ENCODE results near the gene TM9SF1.
"Not testable (repeated sequence)": the region's sequence is repeated elsewhere in the genome, so short reads cannot be mapped to it uniquely, and the experiment has no call there.

TM9SF1 gene

DNA sequence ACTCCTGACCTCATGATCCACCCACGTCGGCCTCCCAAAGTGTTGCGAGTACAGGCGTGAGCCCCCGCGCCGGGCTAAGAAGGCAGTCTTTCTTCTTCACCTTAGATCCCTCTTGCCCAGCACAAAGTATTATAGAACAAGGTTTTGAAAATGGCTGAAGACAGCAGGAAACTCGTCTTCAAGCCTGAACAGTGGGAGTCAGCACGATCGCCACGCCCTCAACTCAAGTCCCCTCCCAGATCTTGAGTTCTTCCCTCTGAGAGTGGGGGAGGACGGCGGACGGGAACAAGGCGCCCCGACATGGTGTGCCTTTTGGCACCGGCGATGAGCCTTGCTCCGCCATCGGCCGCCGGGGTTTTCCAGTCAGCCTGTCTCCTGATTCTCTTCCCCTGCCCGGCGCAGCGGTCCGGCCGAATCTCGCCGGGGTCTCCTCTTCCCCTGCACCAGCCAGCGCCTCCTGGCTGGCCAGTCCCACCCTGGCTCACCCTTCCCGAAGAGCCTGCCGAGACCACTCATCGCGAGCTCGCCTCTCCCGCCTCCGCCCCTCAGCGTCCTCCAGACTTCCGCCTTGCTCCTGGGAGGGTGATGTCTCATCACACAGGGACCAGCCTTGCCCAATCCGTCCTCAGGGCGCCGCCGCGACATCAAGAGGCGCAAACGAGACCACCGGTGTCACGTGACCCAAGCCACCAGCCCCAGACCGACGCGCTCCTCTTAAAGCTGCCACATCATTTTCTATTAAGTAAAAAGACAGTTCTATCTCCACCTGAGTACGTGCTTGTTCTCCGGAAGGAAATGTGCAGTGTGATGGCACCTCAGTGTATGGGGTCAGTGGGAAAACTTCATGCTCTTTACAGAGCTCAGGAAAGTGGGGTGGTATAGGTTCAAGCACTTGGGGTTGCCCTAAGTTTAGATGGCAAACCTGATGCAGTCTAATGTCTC, 18.0 kb upstream of the TM9SF1 start, which contains the start of gene CHMP4A:
TSS of gene CHMP4A (minus strand) at position 565 of the 942 bp plus-strand sequence. CDS start at position 516, 49 bp downstream.
- Mint-ChIP-seq H3K36me3 (ENCODE audit: low read depth) (peaks cover 37% of the 10 kb centered on the region), H3K27me3 (ENCODE audit: low read depth) (no peaks in the 10 kb centered on the region), H3K27ac (peak within 1 kb of the TSS; percentile 99), H3K4me1 (ENCODE audit: low read depth) (peaks cover 42% of the 10 kb centered on the region), H3K9me3 (no peaks in the 10 kb centered on the region), H3K4me3 (peak within 1 kb of the TSS; percentile 96)

DNA sequence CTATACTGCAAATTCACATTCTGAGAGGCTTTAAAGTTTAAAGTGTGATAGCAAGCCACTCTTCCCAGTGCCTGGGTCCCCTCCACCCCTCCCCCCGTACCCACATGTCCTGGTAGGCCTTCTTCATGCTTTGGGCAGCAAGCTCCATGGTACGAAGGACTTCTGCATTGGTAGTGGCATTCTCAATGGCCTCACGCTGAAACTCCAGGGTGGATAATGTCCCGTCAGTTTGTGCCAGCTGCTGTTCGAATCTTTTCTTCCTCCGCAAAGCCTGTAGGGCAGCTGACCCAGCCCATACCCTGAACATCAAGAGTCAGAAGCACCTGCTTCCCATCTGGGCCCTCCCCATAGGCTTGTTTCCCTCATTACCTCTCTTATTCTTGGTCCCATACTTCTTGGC, 16.1 kb upstream of the TM9SF1 start:
- Mint-ChIP-seq H3K27ac (peak overlapping the region; percentile 70), H3K9me3 (no peaks in the 10 kb centered on the region), H3K27me3 (ENCODE audit: low read depth) (no peaks in the 10 kb centered on the region), H3K4me3 (peak overlapping the region; percentile 23), H3K36me3 (ENCODE audit: low read depth) (peaks cover 46% of the 10 kb centered on the region), H3K4me1 (ENCODE audit: low read depth) (peaks cover 39% of the 10 kb centered on the region)

DNA sequence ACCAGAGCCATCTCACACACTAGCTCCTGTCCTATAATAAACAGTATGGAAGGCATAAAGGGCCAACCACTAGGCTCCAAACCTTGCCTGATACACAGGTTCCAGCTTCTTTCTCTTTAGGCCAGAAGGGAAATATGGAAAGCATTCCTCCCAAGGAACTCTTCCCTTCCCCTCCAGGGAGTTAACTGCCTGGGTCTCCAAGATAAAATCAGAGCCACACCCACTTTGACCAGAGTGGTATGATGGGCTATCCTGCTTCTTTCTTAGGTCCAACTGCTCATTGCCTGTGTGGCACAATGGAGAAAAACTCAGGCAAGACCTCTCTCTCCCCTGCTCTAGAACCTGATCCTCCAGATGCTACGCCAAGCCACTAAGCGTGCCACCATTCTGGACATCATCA, 12.4 kb upstream of the TM9SF1 start:
- H3K4me3 Mint-ChIP-seq: no peak overlapping the region
- no peak overlapping the region for H3K27ac Mint-ChIP-seq
- H3K9me3 Mint-ChIP-seq: peaks cover 5% of the 10 kb centered on the region
- peaks cover 63% of the 10 kb centered on the region for H3K36me3 Mint-ChIP-seq (ENCODE audit: low read depth)
- peaks cover 17% of the 10 kb centered on the region for H3K4me1 Mint-ChIP-seq (ENCODE audit: low read depth)
- H3K27me3 Mint-ChIP-seq (ENCODE audit: low read depth): no peaks in the 10 kb centered on the region

DNA sequence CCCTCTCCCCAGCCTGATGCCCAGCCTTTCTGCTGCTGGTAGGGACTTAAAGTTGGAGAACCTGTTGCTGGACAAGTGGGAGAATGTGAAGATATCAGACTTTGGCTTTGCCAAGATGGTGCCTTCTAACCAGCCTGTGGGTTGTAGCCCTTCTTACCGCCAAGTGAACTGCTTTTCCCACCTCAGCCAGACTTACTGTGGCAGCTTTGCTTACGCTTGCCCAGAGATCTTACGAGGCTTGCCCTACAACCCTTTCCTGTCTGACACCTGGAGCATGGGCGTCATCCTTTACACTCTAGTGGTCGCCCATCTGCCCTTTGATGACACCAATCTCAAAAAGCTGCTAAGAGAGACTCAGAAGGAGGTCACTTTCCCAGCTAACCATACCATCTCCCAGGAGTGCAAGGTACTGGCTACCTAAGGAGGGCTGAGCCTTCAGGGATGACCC, 11.9 kb upstream of the TM9SF1 start:
- Mint-ChIP-seq H3K27me3 (ENCODE audit: low read depth) (no peaks in the 10 kb centered on the region), H3K9me3 (peaks cover 7% of the 10 kb centered on the region), H3K4me3 (no peak overlapping the region), H3K4me1 (ENCODE audit: low read depth) (peaks cover 17% of the 10 kb centered on the region), H3K36me3 (ENCODE audit: low read depth) (peaks cover 67% of the 10 kb centered on the region), H3K27ac (peak overlapping the region; percentile 52)

DNA sequence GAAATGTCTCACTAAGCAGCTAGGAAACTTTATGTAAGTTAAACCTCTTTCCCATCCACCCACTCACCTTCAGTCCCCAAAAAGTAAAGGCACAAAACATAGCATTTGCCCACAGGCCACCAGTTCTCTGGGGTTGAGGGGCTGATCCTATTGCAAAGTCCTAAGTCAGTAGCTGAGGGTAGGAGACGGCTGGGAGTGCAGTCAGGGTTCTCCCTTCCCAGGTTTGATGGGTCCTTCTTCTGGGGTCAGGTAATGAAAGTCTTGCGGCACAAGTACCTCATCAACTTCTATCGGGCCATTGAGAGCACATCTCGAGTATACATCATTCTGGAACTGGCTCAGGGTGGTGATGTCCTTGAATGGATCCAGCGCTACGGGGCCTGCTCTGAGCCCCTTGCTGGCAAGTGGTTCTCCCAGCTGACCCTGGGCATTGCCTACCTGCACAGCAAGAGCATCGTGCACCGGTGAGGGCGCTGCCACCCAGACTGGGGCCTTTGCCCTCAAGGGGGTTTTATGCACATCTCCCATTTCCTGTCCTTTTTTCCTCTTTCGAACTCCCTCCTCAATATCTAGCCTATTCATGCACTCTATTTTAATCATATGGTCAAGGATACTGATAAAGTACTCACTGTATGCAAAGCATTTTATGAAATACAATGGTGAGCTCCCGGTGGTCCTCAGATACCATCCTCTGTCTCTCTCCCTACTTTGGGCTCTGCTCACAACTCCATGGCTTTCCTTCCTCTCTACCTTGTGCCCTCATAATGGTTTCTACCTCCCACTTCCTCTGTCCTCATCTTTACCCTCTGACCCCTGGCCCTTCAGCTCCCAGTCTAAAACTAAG, 11.2 kb upstream of the TM9SF1 start:
- H3K4me3 Mint-ChIP-seq: no peak overlapping the region
- H3K27ac Mint-ChIP-seq: peak overlapping the region; percentile 52
- H3K4me1 Mint-ChIP-seq (ENCODE audit: low read depth): peaks cover 15% of the 10 kb centered on the region
- H3K36me3 Mint-ChIP-seq (ENCODE audit: low read depth): peaks cover 69% of the 10 kb centered on the region
- H3K27me3 Mint-ChIP-seq (ENCODE audit: low read depth): no peaks in the 10 kb centered on the region
- H3K9me3 Mint-ChIP-seq: peaks cover 13% of the 10 kb centered on the region

DNA sequence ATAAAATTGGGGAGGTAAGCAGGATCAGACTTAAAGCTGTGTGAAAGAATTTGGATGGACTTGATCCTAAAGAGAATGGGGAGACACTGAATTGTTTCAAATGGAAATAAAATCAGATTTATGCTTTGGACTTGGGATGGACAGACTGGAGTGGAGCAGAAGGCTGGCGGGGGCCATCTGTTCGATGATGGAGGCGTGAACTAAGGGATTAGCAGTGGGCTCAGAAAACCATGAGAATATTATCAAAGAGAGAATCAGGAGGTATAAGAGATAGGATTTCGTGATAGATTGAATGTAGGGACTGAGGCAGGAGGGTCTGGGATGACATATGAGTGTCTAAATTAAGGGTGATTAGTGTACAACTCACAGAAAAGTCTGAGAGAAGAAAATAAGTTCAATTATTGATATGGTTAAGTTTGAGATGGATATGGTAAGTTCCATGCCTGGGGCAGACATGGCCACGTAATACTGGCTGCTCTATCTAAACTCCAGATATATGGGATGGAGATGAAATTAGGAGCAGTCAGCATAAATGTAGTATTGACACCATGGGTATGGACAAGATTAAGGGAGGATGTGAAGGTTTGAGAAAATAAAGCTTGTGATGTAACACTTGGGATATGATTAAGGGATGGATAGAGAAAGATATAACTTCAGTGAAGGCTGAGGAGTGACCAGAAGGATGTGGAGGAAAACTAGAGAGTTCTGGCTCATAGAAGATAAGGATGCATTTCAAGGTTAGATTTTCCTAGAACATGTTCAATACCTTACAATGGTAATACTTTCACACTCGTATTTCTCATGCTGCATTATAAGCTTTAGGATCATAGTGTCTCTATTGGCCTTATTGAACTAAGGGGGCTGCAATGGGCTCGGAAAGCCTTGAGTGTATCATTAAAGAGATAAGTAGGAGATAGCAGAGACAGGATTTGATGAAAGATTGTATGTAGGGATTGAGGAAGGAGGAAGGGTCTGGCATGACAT, 9.2 kb upstream of the TM9SF1 start:
- H3K36me3 Mint-ChIP-seq (ENCODE audit: low read depth): peaks cover 62% of the 10 kb centered on the region
- no peak overlapping the region for H3K4me3 Mint-ChIP-seq
- H3K27ac Mint-ChIP-seq: no peak overlapping the region
- H3K9me3 Mint-ChIP-seq: peaks cover 16% of the 10 kb centered on the region
- H3K4me1 Mint-ChIP-seq (ENCODE audit: low read depth): peaks cover 10% of the 10 kb centered on the region
- H3K27me3 Mint-ChIP-seq (ENCODE audit: low read depth): no peaks in the 10 kb centered on the region

DNA sequence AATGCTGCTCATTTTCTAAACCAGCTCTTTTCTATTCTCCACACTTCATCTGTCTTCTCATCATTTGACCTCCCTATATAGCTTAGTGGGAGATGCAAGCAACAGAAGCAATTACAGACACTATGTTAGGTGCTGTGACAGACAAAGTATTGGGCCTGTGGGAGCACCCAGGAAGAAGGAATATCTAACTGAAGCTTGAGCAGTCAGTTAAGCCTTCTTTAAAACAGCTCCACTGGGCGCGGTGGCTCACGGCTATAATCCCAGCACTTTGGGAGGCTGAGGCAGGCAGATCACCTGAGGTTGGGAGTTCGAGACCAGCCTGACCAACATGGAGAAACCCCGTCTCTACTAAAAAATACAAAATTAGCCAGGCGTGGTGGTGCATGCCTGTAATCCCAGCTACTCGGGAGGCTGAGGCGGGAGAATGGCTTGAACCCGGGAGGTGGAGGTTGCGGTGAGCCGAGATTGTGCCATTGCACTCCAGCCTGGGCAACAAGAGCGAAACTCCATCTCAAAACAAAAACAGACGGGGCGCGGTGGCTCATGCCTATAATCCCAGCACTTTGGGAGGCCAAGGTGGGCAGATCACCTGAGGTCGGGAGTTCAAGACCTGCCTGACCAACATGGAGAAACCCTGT, 8.1 kb upstream of the TM9SF1 start:
- peaks cover 64% of the 10 kb centered on the region for H3K36me3 Mint-ChIP-seq (ENCODE audit: low read depth)
- H3K27me3 Mint-ChIP-seq (ENCODE audit: low read depth); H3K27ac Mint-ChIP-seq; H3K4me3 Mint-ChIP-seq: not testable (repeated sequence)
- peaks cover 19% of the 10 kb centered on the region for H3K4me1 Mint-ChIP-seq (ENCODE audit: low read depth)
- H3K9me3 Mint-ChIP-seq: peaks cover 16% of the 10 kb centered on the region

DNA sequence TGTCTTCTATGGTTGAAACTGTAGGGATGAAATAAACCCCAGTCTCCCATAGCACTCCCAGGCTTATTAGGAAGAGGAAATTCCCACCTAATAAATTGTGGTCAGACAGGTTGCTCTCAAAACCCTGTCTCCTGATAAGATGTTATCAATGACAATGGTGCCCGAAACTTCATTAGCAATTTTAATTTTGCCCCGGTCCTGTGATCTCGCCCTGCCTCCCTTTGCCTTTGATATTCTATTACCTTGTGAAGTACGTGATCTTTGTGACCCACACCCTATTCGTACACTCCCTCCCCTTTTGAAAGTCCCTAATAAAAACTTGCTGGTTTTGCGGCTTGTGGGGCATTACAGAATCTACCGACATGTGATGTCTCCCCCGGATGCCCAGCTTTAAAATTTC, 7.3 kb upstream of the TM9SF1 start:
- not testable (repeated sequence) for H3K4me3 Mint-ChIP-seq, H3K27ac Mint-ChIP-seq

DNA sequence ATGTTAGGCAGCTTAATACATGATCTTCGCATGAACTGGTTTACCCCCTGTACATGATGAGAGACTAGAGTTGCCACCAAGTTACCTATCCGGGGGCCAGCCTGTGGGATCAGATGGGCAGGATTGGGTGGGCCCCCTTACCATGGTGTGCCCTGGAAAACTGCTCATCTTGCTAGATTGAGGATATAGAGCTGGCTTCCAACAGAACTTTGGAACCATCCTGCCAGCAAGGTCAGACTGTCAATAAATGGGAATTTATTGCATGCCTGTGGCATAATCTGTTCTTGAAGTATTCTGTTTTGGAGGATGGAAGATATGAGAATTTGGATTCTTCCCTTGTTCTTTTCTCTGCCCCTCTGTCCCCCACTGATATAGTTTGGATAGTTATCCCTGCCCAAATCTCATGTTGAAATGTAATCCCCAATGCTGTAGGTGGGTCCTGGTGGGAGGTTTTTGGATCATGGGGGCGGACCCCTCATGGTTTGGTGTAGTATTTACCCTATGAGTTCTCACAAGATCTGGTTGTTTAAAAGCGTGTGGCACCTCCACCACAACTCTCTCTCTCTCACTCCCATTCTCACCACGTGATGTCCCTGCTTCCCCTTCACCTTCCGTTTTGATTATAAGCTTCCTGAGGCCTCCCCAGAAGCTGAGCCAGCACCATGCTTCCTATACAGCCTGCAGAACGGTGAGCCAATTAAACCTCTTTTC, 3.7 kb upstream of the TM9SF1 start:
- peaks cover 37% of the 10 kb centered on the region for H3K4me1 Mint-ChIP-seq (ENCODE audit: low read depth)
- peak overlapping the region; percentile 34 for H3K27ac Mint-ChIP-seq
- H3K27me3 Mint-ChIP-seq (ENCODE audit: low read depth): no peaks in the 10 kb centered on the region
- peak overlapping the region; percentile 29 for H3K4me3 Mint-ChIP-seq
- H3K36me3 Mint-ChIP-seq (ENCODE audit: low read depth): peaks cover 44% of the 10 kb centered on the region
- H3K9me3 Mint-ChIP-seq: peaks cover 16% of the 10 kb centered on the region

More for the DNA sequence above, 7.3 kb upstream of the TM9SF1 start:
- peaks cover 19% of the 10 kb centered on the region for H3K4me1 Mint-ChIP-seq (ENCODE audit: low read depth)
- peaks cover 16% of the 10 kb centered on the region for H3K9me3 Mint-ChIP-seq
- peaks cover 59% of the 10 kb centered on the region for H3K36me3 Mint-ChIP-seq (ENCODE audit: low read depth)
- H3K27me3 Mint-ChIP-seq (ENCODE audit: low read depth): not testable (repeated sequence)

DNA sequence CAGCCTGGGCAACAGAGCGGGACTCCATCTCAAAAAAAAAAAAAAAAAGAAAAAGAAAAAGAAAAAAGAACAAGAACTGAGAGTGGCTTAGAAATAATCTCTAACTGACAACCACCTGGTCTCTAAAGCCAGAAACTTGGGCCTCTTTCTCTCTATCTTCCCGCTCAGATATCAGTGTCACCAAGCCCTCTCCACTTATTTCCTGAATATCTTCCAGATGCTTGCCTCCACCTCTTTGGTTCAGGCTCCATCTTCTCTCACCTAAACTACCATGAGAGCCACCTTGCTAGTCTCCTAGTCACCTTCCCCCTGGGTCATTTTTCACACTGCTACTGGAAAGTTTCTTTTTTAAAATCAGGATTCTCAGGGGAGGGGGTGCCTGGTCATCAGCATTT, 1.8 kb upstream of the TM9SF1 start:
- Mint-ChIP-seq H3K4me1 (ENCODE audit: low read depth) (peaks cover 45% of the 10 kb centered on the region), H3K36me3 (ENCODE audit: low read depth) (peaks cover 43% of the 10 kb centered on the region), H3K4me3 (peak overlapping the region; percentile 98), H3K27ac (peak overlapping the region; percentile 83), H3K9me3 (peaks cover 8% of the 10 kb centered on the region), H3K27me3 (ENCODE audit: low read depth) (no peaks in the 10 kb centered on the region)

DNA sequence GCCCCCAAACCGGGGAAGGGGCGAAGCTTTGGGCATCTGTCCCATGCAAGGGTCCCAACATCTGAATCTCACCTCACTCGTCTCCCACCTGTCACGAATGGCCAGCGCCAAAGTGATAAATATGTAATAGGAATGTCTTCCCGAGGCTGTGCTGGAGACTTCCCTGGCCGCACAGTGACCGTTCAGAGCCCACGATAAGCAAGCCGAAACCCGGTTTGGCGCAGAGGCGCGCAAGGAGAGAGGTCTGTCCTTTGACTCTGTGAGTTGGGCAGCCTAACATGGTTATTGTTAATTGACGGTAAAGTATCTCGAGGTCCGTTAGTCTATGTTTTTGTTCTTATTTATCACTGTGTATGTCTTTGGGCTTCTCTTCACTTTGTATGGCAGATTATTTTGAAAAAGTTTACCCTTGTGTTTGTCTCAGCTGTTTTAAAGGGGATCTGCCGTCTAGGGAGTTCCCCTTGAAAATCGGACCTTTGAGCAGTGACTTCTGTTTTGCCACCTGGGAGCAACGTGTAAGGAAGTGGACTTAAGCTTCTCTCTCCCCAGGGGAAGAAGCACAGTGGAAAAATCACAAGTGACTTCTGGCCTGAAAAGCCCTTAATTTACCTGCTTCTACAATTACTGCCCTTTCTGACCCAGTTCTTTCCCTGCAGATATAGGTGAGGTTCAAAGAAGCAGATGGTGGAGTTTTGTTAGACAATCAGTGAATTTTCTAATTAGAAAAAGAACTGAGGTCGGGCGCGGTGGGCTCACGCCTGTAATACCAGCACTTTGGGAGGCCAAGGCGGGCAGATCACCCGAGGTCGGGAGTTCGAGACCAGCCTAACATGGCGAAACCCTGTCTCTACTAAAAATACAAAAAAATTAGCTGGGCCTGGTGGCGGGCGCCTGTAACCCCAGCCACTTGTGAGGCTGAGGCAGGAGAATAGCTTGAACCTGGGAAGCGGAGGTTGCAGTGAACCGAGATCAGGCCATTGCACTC, 1.1 kb upstream of the TM9SF1 start:
- H3K27me3 Mint-ChIP-seq (ENCODE audit: low read depth): no peaks in the 10 kb centered on the region
- H3K4me3 Mint-ChIP-seq: peak overlapping the region; percentile 98
- H3K36me3 Mint-ChIP-seq (ENCODE audit: low read depth): peaks cover 43% of the 10 kb centered on the region
- H3K9me3 Mint-ChIP-seq: peaks cover under 1% of the 10 kb centered on the region
- peak overlapping the region; percentile 96 for H3K27ac Mint-ChIP-seq
- peaks cover 49% of the 10 kb centered on the region for H3K4me1 Mint-ChIP-seq (ENCODE audit: low read depth)

DNA sequence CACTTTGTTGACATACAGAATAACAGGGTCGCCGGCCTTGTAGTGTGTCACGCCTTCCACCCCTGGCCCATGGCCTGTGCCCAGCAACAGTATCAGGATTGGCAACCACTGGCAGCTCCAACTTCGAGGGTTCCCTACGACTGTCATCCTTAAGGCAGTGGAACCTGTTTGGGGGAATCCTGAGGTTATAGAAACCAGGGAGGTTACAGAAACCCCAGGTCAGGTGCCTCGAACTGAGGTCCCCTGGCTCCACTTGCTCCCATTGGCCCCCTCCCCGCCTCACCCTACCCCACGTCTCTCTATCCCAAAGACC, 412 bp downstream of the TM9SF1 start:
- Mint-ChIP-seq H3K4me1 (ENCODE audit: low read depth) (peaks cover 56% of the 10 kb centered on the region), H3K4me3 (peak overlapping the region; percentile 98), H3K9me3 (no peaks in the 10 kb centered on the region), H3K27ac (peak overlapping the region; percentile 90), H3K36me3 (ENCODE audit: low read depth) (peaks cover 43% of the 10 kb centered on the region), H3K27me3 (ENCODE audit: low read depth) (no peaks in the 10 kb centered on the region)
